ENCODE data around the gene TULP3.

TULP3 gene

DNA sequence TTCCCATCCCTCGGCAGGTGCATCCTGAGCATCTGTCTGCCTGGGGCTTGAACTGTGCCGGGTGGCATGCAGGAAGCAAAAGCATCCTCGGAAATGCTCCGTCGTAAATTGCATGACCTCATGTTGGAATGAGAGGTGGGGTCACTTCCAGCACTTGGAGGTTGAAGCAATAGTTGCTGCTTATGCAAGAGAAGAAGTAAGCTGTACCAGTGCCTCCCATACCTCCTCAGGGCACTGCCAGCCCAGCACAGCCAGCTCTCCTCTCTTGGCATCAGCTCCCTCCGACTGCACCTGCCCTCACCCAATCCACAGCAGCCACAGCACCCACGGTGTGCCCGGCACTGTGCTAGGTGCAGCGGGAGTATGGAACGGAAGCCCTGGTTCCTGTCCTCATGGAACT, 80.1 kb downstream of the TULP3 start:
- DNase-seq (ENCODE audit: low read depth, low spot score): no peak
- in situ Hi-C loops (cut with HindIII; ENCODE audit: low sequenced_read_pairs): no loop called here
- H3K4me3 ChIP-seq (ENCODE audit: low read depth, low read length): no peak overlapping the region
- TF ChIP-seq, protein P1, sequence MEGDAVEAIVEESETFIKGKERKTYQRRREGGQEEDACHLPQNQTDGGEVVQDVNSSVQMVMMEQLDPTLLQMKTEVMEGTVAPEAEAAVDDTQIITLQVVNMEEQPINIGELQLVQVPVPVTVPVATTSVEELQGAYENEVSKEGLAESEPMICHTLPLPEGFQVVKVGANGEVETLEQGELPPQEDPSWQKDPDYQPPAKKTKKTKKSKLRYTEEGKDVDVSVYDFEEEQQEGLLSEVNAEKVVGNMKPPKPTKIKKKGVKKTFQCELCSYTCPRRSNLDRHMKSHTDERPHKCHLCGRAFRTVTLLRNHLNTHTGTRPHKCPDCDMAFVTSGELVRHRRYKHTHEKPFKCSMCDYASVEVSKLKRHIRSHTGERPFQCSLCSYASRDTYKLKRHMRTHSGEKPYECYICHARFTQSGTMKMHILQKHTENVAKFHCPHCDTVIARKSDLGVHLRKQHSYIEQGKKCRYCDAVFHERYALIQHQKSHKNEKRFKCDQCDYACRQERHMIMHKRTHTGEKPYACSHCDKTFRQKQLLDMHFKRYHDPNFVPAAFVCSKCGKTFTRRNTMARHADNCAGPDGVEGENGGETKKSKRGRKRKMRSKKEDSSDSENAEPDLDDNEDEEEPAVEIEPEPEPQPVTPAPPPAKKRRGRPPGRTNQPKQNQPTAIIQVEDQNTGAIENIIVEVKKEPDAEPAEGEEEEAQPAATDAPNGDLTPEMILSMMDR (IDR thresholded peaks at IDR 0.05; ENCODE audit: low read depth, low read length): no peak

DNA sequence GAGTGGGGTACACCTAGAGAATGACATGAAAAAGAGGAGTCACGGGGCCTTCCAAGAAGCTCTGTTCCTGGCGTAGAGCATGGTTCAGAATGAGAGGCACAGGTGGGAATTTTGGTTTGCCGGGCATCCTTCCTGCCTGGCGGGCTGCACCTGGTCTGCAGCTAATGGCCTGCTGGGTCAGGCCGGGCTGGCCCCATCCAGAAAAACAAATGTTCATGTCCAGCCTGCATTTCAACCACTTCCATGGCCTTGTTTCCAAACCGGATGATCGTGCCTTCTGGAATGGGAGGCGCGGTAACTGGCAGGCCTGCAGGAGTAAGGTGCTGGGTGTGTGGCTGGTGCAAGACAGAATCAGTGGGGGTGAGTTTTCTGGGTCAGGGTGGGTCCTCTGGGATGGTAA, 82.9 kb downstream of the TULP3 start:
- in situ Hi-C loops (cut with HindIII; ENCODE audit: low sequenced_read_pairs): no loop called here
- no peak for DNase-seq (ENCODE audit: low read depth, low spot score)
- H3K4me3 ChIP-seq (ENCODE audit: low read depth, low read length): no peak overlapping the region
- TF ChIP-seq, protein P1 (IDR thresholded peaks at IDR 0.05; ENCODE audit: low read depth, low read length): no peak

DNA sequence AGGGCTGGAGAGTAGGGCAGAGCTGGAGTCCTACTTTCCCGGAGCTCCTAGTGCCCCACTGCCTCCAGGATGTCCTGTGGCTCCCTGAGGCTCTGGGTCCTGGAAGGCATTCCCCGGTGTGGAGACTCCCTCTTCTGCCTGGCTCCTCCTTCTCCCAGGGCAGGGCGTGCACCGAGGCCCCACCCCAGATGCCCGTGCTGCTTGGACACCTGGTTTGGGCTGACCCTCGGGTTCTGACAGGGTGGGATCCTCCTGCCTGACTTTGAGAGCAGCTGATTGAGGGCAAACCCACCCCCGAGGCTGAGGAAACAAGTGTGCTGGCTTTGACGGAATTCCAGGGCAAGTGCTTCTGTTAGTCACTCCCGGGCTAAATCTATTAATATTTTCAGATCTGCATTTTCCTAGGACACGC, 83.9 kb downstream of the TULP3 start:
- in situ Hi-C loops (cut with HindIII; ENCODE audit: low sequenced_read_pairs): no loop called here
- H3K4me3 ChIP-seq (ENCODE audit: low read depth, low read length): no peak overlapping the region
- TF ChIP-seq, protein P1 (IDR thresholded peaks at IDR 0.05; ENCODE audit: low read depth, low read length): no peak
- DNase-seq (ENCODE audit: low read depth, low spot score): peak; percentile 28

DNA sequence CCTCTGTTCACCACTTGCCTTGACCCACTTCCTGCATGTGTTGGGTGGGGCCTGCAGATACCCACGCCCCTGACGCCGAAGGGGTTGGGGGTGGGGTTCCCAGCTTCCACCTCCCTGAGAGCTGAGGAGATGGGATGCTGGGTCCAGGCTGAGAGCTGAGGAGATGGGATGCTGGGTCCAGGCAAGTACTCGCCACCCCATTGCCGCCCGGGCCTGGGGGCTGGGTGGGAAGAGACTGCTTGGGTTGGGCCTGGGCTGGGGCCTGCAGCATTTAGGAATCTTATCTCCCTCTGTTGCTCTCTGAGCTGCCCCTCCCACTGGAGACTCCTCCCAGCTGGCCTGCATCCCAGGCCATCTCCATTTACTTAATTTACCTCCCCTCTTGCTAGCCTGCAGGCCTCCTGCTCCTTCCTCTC, 85.9 kb downstream of the TULP3 start:
- in situ Hi-C loops (cut with HindIII; ENCODE audit: low sequenced_read_pairs): no loop called here
- H3K4me3 ChIP-seq (ENCODE audit: low read depth, low read length): no peak overlapping the region
- DNase-seq (ENCODE audit: low read depth, low spot score): no peak
- TF ChIP-seq, protein P1 (IDR thresholded peaks at IDR 0.05; ENCODE audit: low read depth, low read length): no peak

DNA sequence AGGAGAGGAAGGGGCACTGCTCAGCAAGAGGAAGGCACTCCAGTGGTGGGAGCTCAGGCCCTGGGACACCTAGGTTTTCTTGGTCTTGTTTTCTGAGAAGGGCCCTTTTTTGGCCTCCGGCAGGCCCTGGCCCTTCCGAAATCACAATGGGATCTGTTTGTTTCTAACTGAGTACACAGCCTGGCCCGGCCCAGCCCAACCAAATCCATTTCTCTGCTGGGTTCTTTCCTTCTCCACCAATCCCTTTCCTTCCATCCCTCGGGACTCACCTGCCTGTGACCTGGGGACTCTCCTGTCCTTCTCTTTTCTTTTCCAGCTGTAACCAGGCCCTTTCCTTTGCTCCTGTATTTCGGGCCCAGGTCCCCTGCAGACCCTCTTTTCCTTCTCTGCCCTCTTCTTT, 87.1 kb downstream of the TULP3 start:
- TF ChIP-seq, protein P1 (IDR thresholded peaks at IDR 0.05; ENCODE audit: low read depth, low read length): no peak
- no peak overlapping the region for H3K4me3 ChIP-seq (ENCODE audit: low read depth, low read length)
- DNase-seq (ENCODE audit: low read depth, low spot score): no peak
- in situ Hi-C loops (cut with HindIII; ENCODE audit: low sequenced_read_pairs): no loop called here

DNA sequence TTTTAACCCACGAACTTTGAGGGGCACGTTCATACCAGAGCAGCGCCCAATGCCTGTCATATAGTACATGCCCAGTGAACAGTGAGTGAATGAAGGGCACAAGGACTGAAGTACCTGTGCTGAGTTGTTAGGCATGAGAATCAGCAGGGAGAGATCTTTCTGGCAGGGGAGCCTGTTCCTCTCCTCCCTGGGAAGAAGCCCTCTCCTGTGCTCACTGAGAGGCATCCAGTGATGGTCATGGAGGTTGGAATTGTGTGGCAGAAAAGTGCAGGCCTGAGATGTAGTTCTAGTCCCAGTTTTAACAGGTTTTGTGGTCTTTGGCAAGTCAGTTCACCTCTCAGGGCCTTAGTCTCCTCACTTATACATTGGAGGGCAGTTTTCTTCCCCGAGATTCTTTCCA, 89.1 kb downstream of the TULP3 start:
- no peak for DNase-seq (ENCODE audit: low read depth, low spot score)
- in situ Hi-C loops (cut with HindIII; ENCODE audit: low sequenced_read_pairs): no loop called here
- H3K4me3 ChIP-seq (ENCODE audit: low read depth, low read length): no peak overlapping the region
- TF ChIP-seq, protein P1 (IDR thresholded peaks at IDR 0.05; ENCODE audit: low read depth, low read length): no peak

DNA sequence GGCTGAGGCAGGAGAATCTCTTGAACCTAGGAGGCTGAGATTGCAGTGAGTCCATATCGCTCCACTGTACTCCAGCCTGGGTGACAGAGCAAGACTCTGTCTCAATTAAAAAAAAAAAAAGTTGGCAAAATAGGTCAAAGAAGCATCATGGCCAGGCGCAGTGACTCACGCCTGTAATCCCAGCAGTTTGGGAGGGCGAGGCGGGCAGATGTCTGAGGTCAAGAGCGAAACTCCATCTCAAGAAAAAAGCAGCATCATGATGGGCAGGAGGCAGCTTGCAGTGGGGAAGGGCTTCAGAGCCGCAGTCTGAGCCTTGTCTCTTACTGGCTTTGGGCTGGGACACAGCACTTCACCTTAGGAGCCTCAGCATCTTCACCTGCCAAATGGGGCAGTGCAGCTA, 89.9 kb downstream of the TULP3 start:
- no peak for DNase-seq (ENCODE audit: low read depth, low spot score)
- TF ChIP-seq, protein P1 (IDR thresholded peaks at IDR 0.05; ENCODE audit: low read depth, low read length): no peak
- in situ Hi-C loops (cut with HindIII; ENCODE audit: low sequenced_read_pairs): no loop called here
- H3K4me3 ChIP-seq (ENCODE audit: low read depth, low read length): no peak overlapping the region

Data from astrocyte of the spinal cord (primary cell).